ENCODE measurements around the gene THAP11. TPM values are rescaled to one million over a fixed set of nuclear protein-coding genes. Genes with fewer than 3 reads are reported as not detected.

THAP11 gene
- total and polyA plus RNA-seq, 2 of the 13 experiments (the other 11 are each of a cell fraction or from before 2014, with no cell fraction given) = 44.2 to 53.4 TPM

GRCh38 chr16:67857547-67858233 lies 15.6 kb downstream of the THAP11 start (continued):
- TF ChIP-seq SNAPC4 (CRISPR knock-in tag; IDR thresholded peaks at IDR 0.05) = no peak
- peak; percentile 75 for TF ChIP-seq PAXIP1 (CRISPR knock-in tag; conservative IDR thresholded peaks at IDR 0.05)
- TF ChIP-seq ZNF34 (CRISPR knock-in tag; IDR thresholded peaks at IDR 0.05; ENCODE audit: borderline replicate concordance) = no peak
- no peak for TF ChIP-seq TMF1 (CRISPR knock-in tag; IDR thresholded peaks at IDR 0.05; ENCODE audit: low read depth)
- TF ChIP-seq ZNF616 (CRISPR knock-in tag; IDR thresholded peaks at IDR 0.05; ENCODE audit: low read depth) = no peak
- TF ChIP-seq HMGXB3 (CRISPR knock-in tag; IDR thresholded peaks at IDR 0.05; ENCODE audit: borderline replicate concordance) = peak; percentile 62; the same call in 1 of the 2 replicates
- no peak for TF ChIP-seq ZBTB49 (CRISPR knock-in tag; IDR thresholded peaks at IDR 0.05; ENCODE audit: borderline replicate concordance)
- no peak for TF ChIP-seq MATR3 (CRISPR knock-in tag; IDR thresholded peaks at IDR 0.05)
- TF ChIP-seq CCAR2 (optimal IDR thresholded peaks at IDR 0.05; ENCODE audit: low read depth, low read length) = no peak
- no peak for TF ChIP-seq ZNF329 (CRISPR knock-in tag; IDR thresholded peaks at IDR 0.05; ENCODE audit: low read depth)
- TF ChIP-seq E2F2 (CRISPR knock-in tag; IDR thresholded peaks at IDR 0.05; ENCODE audit: borderline replicate concordance) = no peak

Data from HepG2 (cell line).